Ascending aorta (tissue), 2 donors: Measurements from ENCODE around the gene TBC1D22B. TPM values are rescaled to one million over a fixed set of nuclear protein-coding genes. Genes with fewer than 3 reads are reported as not detected.

Source experiments
- DNase-seq, 2 donors: peaks; one replicate each; pipeline ENCODE4 v3.0.0-alpha.2; 2019; ENCODE audit warnings: low spot score in 2 of 2
- H3K27ac ChIP-seq, 2 donors: fragments of 200-600 bp; sonication (generic); one replicate each; pipeline ENCODE4 v1.5.1; 2016 to 2017; ENCODE audit warnings: mild to moderate bottlenecking in 1 of 2
- H3K27me3 ChIP-seq: fragments of 200-600 bp; sonication (generic); one replicate; pipeline ENCODE4 v1.5.1; 2017
- H3K36me3 ChIP-seq, 2 donors: fragments of 200-600 bp; sonication (generic); one replicate each; pipeline ENCODE4 v1.5.1; 2016
- H3K4me1 ChIP-seq, 2 donors: fragments of 200-600 bp; sonication (generic); one replicate each; pipeline ENCODE4 v1.5.1; 2016 to 2017; ENCODE audit warnings: mild to moderate bottlenecking in 1 of 2
- H3K4me3 ChIP-seq, 2 donors: fragments of 200-600 bp; sonication (generic); one replicate each; pipeline ENCODE4 v1.5.1; 2016 to 2017; ENCODE audit warnings: mild to moderate bottlenecking in 1 of 2
- H3K9me3 ChIP-seq, 2 donors: fragments of 200-600 bp; sonication (generic); one replicate each; pipeline ENCODE4 v1.5.1; 2016
- CTCF ChIP-seq, 3 experiments: fragments of 200-600 bp in 2 of 3; fragments of 450-650 bp in 1 of 3; sonication (generic) in 2 of 3; IDR thresholded peaks; one replicate each; pipeline ENCODE4 v1.5.1; 2016 to 2019; ENCODE audit warnings: antibody characterized with exemption in 3 of 3, mild to moderate bottlenecking in 1 of 3, moderate library complexity in 1 of 3
- intact Hi-C: fragments of 100-400 bp; cut with DNase I; formaldehyde crosslinking; loops from one replicate; pipeline ENCODE4 v1.15.1; 2023
- total RNA-seq: library from RNA; depleted of rRNA; stranded (reverse); fragments of >200 nt; gene quantifications from one replicate; pipeline ENCODE4 v1.1.0, GENCODE V29; 2016

Gene TBC1D22B
- total RNA-seq, 1 donor from 2014 or later, result 11.1 TPM

- Histone ChIP-seq H3K36me3 (no peaks in the 10 kb centered on the region), H3K4me3 (no peak overlapping the region), H3K27me3 (no peaks in the 10 kb centered on the region), H3K4me1 (no peaks in the 10 kb centered on the region), H3K27ac (no peak overlapping the region), H3K9me3 (no peaks in the 10 kb centered on the region)
- intact Hi-C loops, result no loop called here
- DNase-seq, result no peak
- no peak for TF ChIP-seq CTCF (IDR thresholded peaks at IDR 0.05)
Measured at GRCh38 chr6:37347177-37347576, 89.6 kb downstream of the TBC1D22B start.

GRCh38 chr6:37347670-37348111 is 90.1 kb downstream of the TBC1D22B start:
- H3K36me3 ChIP-seq, result no peaks in the 10 kb centered on the region
- H3K9me3 ChIP-seq, result no peaks in the 10 kb centered on the region
- no peak overlapping the region for H3K27ac ChIP-seq
- H3K4me3 ChIP-seq, result no peak overlapping the region
- no peak for DNase-seq
- no peaks in the 10 kb centered on the region for H3K27me3 ChIP-seq
- TF ChIP-seq CTCF (IDR thresholded peaks at IDR 0.05), result no peak
- intact Hi-C loops, result no loop called here
- no peaks in the 10 kb centered on the region for H3K4me1 ChIP-seq

DNA sequence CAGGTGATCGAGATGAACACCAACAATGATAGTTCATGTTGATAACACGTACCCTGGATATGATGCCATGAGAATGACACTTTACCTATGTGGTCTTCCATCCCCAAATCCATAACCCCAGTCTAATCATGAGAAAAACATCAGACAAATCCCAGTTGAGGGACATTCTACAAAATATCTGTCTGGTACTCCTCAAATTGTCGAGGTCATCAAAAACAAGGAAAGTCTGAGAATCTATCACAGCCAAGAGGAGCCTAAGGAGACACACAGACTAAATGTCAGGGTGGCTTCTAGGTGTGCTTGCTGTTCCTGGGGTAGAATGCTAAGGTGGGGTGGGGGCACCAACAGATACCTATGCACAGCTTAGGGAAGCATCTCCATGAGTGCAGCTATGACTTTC is 93.5 kb downstream of the TBC1D22B start:
- no peaks in the 10 kb centered on the region for H3K27me3 ChIP-seq
- intact Hi-C loops, result no loop called here
- no peak for TF ChIP-seq CTCF (IDR thresholded peaks at IDR 0.05)
- H3K9me3 ChIP-seq, result no peaks in the 10 kb centered on the region
- peaks cover 0 to 14% of the 10 kb centered on the region in 2 donors for H3K4me1 ChIP-seq
- no peak overlapping the region for H3K4me3 ChIP-seq
- DNase-seq, result no peak
- H3K27ac ChIP-seq, result no peak overlapping the region
- no peaks in the 10 kb centered on the region for H3K36me3 ChIP-seq

DNA sequence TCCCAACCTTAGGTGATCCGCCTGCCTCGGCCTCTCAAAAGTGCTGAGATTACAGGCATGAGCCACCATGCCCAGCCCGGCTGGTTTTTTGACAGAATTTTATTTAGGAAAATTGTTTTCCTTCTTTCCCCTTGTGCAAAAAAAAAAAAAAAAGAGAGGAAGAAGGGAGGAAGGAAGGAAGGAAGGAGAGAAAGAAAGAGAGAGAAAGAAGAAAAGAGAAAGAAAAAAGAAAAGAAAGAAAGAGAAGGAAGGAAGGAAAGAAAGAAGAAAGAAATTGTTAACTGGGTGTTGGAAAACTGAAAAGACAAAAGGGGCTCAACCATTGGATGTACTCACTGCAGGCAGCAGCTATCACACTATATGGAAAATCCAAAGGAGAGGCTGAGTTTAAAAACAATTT is 94.8 kb downstream of the TBC1D22B start:
- peaks cover 0 to 14% of the 10 kb centered on the region in 2 donors for H3K4me1 ChIP-seq
- no peak overlapping the region for H3K4me3 ChIP-seq
- no peak for TF ChIP-seq CTCF (IDR thresholded peaks at IDR 0.05)
- intact Hi-C loops, result no loop called here
- H3K36me3 ChIP-seq, result no peaks in the 10 kb centered on the region
- no peak overlapping the region for H3K27ac ChIP-seq
- H3K27me3 ChIP-seq, result no peaks in the 10 kb centered on the region
- no peak for DNase-seq
- no peaks in the 10 kb centered on the region for H3K9me3 ChIP-seq

DNA sequence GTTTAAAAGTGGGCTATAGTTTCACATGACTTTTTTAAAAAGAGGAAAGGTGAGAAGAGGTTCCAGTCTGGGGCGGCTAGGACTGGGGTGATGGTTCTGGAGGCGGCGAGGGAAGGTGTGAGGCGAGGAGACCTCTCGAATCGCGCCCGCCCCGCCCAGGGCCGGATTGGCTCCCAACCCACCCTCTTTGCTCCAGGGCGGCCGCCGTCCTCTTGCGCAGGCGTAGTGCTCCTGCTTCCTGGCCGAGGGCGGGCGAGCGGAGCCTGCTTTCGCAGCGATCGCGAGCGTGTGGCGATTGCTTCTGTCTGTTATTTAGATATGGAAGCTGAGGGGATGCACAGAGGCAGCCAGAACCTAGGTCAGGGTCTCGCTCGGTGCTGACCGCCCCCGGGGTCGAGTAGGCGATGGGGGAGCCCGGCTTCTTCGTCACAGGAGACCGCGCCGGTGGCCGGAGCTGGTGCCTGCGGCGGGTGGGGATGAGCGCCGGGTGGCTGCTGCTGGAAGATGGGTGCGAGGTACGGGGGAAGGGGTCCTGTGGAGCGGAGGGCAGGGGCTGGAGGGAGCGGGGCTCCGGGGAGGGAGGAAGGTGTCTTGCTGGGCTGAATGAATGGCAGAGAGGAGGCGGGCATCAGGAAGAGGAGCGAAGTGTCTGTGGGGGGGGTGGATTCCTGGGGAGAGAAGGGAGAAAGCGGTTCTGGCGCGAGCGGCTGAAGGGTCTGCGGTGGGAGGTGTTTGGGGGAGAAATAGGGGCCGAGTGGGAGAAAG is 96.4 kb downstream of the TBC1D22B start, which contains the start of gene RNF8:
Gene RNF8, plus strand, starts transcription at position 223 of the 765 bp plus-strand sequence. Its CDS starts 182 bp downstream, at position 405.
- peak; percentile 43 to 94 for DNase-seq
- Histone ChIP-seq H3K36me3 (no peaks in the 10 kb centered on the region), H3K9me3 (no peaks in the 10 kb centered on the region), H3K4me3 (peak within 1 kb of the TSS; percentile 83 to 94), H3K4me1 (peaks cover 0 to 14% of the 10 kb centered on the region in 2 donors), H3K27me3 (no peaks in the 10 kb centered on the region), H3K27ac (peak within 1 kb of the TSS; percentile 67 to 73)
- intact Hi-C loops, result no loop called here
- no peak for TF ChIP-seq CTCF (IDR thresholded peaks at IDR 0.05)
